IMR-90 (cell line): Measurements from ENCODE around the gene LRRC15. TPM values are rescaled to one million over a fixed set of nuclear protein-coding genes. Genes with fewer than 3 reads are reported as not detected.

Experiments used
- ATAC-seq: fragments of 200-7000 bp; cut with Tn5 transposase; 2 replicates; pipeline ENCODE4 v1.9.1; 2020; ENCODE audit warnings: low read depth, mild to moderate bottlenecking, moderate library complexity
- BruUV-seq: library from RNA; stranded (reverse); fragments of 400-500 nt; replicated peaks from 2 replicates; lab custom pipeline; 2021; lab: Mats Ljungman, UMichigan
- CTCF ChIA-PET: fragments of 300-600 bp; formaldehyde crosslinking; extraction: SDS; loops from one replicate; lab custom pipeline; 2021; ENCODE audit warnings: antibody characterized with exemption; lab: Yijun Ruan, JAX
- POLR2A ChIA-PET: fragments of 300-600 bp; sonication (Branson Sonifier 250); formaldehyde crosslinking; loops from one replicate; lab custom pipeline; 2022; ENCODE audit warnings: antibody characterized with exemption; ENCODE audit not compliant: unreplicated experiment; lab: Charles Lee
- DNase-seq: peaks from one replicate; pipeline ENCODE4 v3.0.0; 2013
- H2AFZ ChIP-seq: replicated peaks from 2 replicates; pipeline ENCODE3; 2013; ENCODE audit warnings: low read length, mild to moderate bottlenecking; ENCODE audit not compliant: poor library complexity
- H2AK5ac ChIP-seq: 2 replicates; pipeline ENCODE4 v1.6.1; 2013; ENCODE audit warnings: low read depth, low read length, inconsistent platforms
- H2AK9ac ChIP-seq: replicated peaks from 2 replicates; pipeline ENCODE3; 2013; ENCODE audit warnings: mild to moderate bottlenecking, low read depth, low read length, moderate library complexity; ENCODE audit not compliant: poor library complexity
- H2BK120ac ChIP-seq: 2 replicates; pipeline ENCODE4 v1.6.1; 2013; ENCODE audit warnings: low read depth, low read length, inconsistent platforms
- H2BK15ac ChIP-seq: 3 replicates; pipeline ENCODE4 v1.6.1; 2013; ENCODE audit warnings: low read depth, low read length, inconsistent platforms
- H2BK20ac ChIP-seq: 2 replicates; pipeline ENCODE4 v1.6.1; 2013; ENCODE audit warnings: low read depth, mild to moderate bottlenecking, inconsistent platforms, low read length, moderate library complexity
- H2BK5ac ChIP-seq: 2 replicates; pipeline ENCODE4 v1.6.1; 2013; ENCODE audit warnings: mild to moderate bottlenecking, low read depth, low read length, inconsistent platforms; ENCODE audit not compliant: poor library complexity, severe bottlenecking
- H3K14ac ChIP-seq: replicated peaks from 2 replicates; pipeline ENCODE4 v1.6.1; 2013; ENCODE audit warnings: low read depth, low read length, inconsistent platforms
- H3K18ac ChIP-seq: 2 replicates; pipeline ENCODE4 v1.6.1; 2013; ENCODE audit warnings: low read depth, low read length, control low read depth
- H3K23ac ChIP-seq: 2 replicates; pipeline ENCODE4 v1.6.1; 2013; ENCODE audit warnings: low read depth, low read length, inconsistent platforms
- H3K27ac ChIP-seq: 2 replicates; pipeline ENCODE4 v1.5.1; 2013; ENCODE audit warnings: mild to moderate bottlenecking, control low read depth, low read length; ENCODE audit not compliant: insufficient read depth
- H3K27me3 ChIP-seq: 2 replicates; pipeline ENCODE4 v1.6.1; 2013; ENCODE audit warnings: low read length; ENCODE audit not compliant: control insufficient read depth, insufficient read depth
- H3K36me3 ChIP-seq: 2 replicates; pipeline ENCODE4 v1.6.1; 2013; ENCODE audit warnings: low read length, mixed read lengths; ENCODE audit not compliant: control insufficient read depth, insufficient read depth
- H3K4ac ChIP-seq: 2 replicates; pipeline ENCODE4 v1.6.1; 2013; ENCODE audit warnings: low read depth, low read length, inconsistent platforms
- H3K4me1 ChIP-seq: 2 replicates; pipeline ENCODE4 v1.6.1; 2013; ENCODE audit warnings: low read length, mixed read lengths; ENCODE audit not compliant: control insufficient read depth, insufficient read depth
- H3K4me2 ChIP-seq: 2 replicates; pipeline ENCODE4 v1.6.1; 2013; ENCODE audit warnings: low read depth, mild to moderate bottlenecking, control low read depth, low read length, moderate library complexity
- H3K4me3 ChIP-seq: 2 replicates; pipeline ENCODE4 v1.5.1; 2013; ENCODE audit warnings: low read depth, mild to moderate bottlenecking, control low read depth, low read length, moderate library complexity; ENCODE audit not compliant: insufficient read depth
- H3K56ac ChIP-seq: 2 replicates; pipeline ENCODE4 v1.6.1; 2013; ENCODE audit warnings: low read length, inconsistent platforms; ENCODE audit not compliant: insufficient read depth; ENCODE audit errors: extremely low read depth
- H3K79me1 ChIP-seq, 2 experiments: 2 replicates each; pipeline ENCODE4 v1.6.1; 2013; ENCODE audit warnings: low read length in 2 of 2, inconsistent platforms in 1 of 2, low read depth in 1 of 2
- H3K9ac ChIP-seq: 2 replicates; pipeline ENCODE4 v1.6.1; 2013; ENCODE audit warnings: low read depth, low read length, control low read depth
- H3K9me1 ChIP-seq: 2 replicates; pipeline ENCODE4 v1.6.1; 2013; ENCODE audit warnings: low read length, inconsistent platforms; ENCODE audit not compliant: insufficient read depth
- H3K9me3 ChIP-seq: 2 replicates; pipeline ENCODE4 v1.6.1; 2013; ENCODE audit warnings: low read length; ENCODE audit not compliant: control insufficient read depth, insufficient read depth
- H4K20me1 ChIP-seq: 2 replicates; pipeline ENCODE4 v1.6.1; 2013; ENCODE audit warnings: low read length, inconsistent platforms; ENCODE audit not compliant: insufficient read depth
- H4K5ac ChIP-seq: 2 replicates; pipeline ENCODE4 v1.6.1; 2013; ENCODE audit warnings: mild to moderate bottlenecking, low read depth, low read length, control low read depth
- H4K8ac ChIP-seq, 2 experiments: 2 replicates each; pipeline ENCODE4 v1.6.1; 2013; ENCODE audit warnings: low read depth in 2 of 2, low read length in 2 of 2, control low read depth in 1 of 2, inconsistent platforms in 1 of 2
- H4K91ac ChIP-seq: 2 replicates; pipeline ENCODE4 v1.6.1; 2013; ENCODE audit warnings: low read depth, low read length, inconsistent platforms; ENCODE audit not compliant: insufficient read depth
- CEBPB ChIP-seq: IDR thresholded peaks from 2 replicates; pipeline ENCODE4 v1.6.1; 2012; ENCODE audit warnings: low read depth, low read length, improper control_type of control experiment
- FOS ChIP-seq: fragments of 150-350 bp; IDR thresholded peaks from 2 replicates; pipeline ENCODE4 v1.6.1; 2016; ENCODE audit warnings: low read depth, low read length
- RFX5 ChIP-seq: IDR thresholded peaks from 2 replicates; pipeline ENCODE4 v1.8.0; 2012; ENCODE audit warnings: low read depth, mild to moderate bottlenecking, low read length, moderate library complexity
- USF2 ChIP-seq: fragments of 150-350 bp; IDR thresholded peaks from 2 replicates; pipeline ENCODE4 v1.6.1; 2017; ENCODE audit warnings: mild to moderate bottlenecking, antibody characterized with exemption, low read length, low read depth
- WGBS, 2 experiments: methylation state at CpG; one replicate each; pipeline versions ENCODE4 v1.1.5 to v1.1.7; 2013; ENCODE audit warnings: missing lambda C conversion rate in 2 of 2; ENCODE audit not compliant: insufficient read length in 1 of 2; ENCODE audit errors: extremely low coverage in 2 of 2; 5-methylcytosine and 5-hydroxymethylcytosine counted together
- dilution Hi-C: fragments of 300-500 bp; cut with HindIII; formaldehyde crosslinking; loops from one replicate; pipeline ENCODE4 v1.14.3; 2018; ENCODE audit warnings: low sequenced_read_pairs; ENCODE audit not compliant: unreplicated experiment
- in situ Hi-C: fragments of 300-500 bp; cut with MboI; formaldehyde crosslinking; loops from 3 replicates; pipeline ENCODE4 v1.14.3; 2019; ENCODE audit warnings: low sequenced_read_pairs, inconsistent platforms, mixed read lengths
- intact Hi-C: fragments of 100-400 bp; cut with micrococcal nuclease; formaldehyde crosslinking; loops from 2 replicates; pipeline ENCODE4 v1.10.0; 2022
- polyA plus RNA-seq, 3 experiments: library from polyadenylated mRNA; depleted of rRNA; stranded (reverse); fragments of >200 nt; gene quantifications; 2 replicates each; pipeline ENCODE4 v1.2.3, GENCODE V29; 2012; ENCODE audit warnings: low replicate concordance in 1 of 3
- total RNA-seq: library from RNA; depleted of rRNA; stranded (reverse); fragments of >200 nt; gene quantifications from 2 replicates; pipeline ENCODE4 v1.2.3, GENCODE V29; 2012

Gene LRRC15
- total and polyA plus RNA-seq, 2 of the 4 experiments (the other 2 are of a cell fraction): 2.5 to 9.0 TPM

GRCh38 chr3:194321693-194322640 lies 47.6 kb downstream of the LRRC15 start:
- H4K20me1 ChIP-seq: no peaks in the 10 kb centered on the region; the same call in 1 of the 2 replicates
- peaks cover 20% of the 10 kb centered on the region for H3K9me1 ChIP-seq
- peak overlapping the region; percentile 20; the same call in 1 of the 2 replicates for H3K4ac ChIP-seq
- no peak overlapping the region for H4K91ac ChIP-seq
- no peak overlapping the region for H2BK15ac ChIP-seq
- H2AFZ ChIP-seq: peak overlapping the region; percentile 14
- ChIA-PET CTCF (no interaction called here), POLR2A (no interaction called here)
- ATAC-seq (no peak), DNase-seq (no peak)
- dilution Hi-C loops (no loop called here), in situ Hi-C loops (no loop called here), intact Hi-C loops (no loop called here)
- no peak overlapping the region for H4K5ac ChIP-seq
- H3K4me2 ChIP-seq: no peak overlapping the region
- H3K4me1 ChIP-seq: peaks cover 7% of the 10 kb centered on the region
- peaks cover 14% of the 10 kb centered on the region for H3K27me3 ChIP-seq
- no peak overlapping the region for H3K4me3 ChIP-seq
- peaks cover 12% of the 10 kb centered on the region for H3K9me3 ChIP-seq
- TF ChIP-seq CEBPB (no peak), FOS (no peak), USF2 (no peak), RFX5 (no peak)
- no peak overlapping the region for H3K9ac ChIP-seq
- no peak overlapping the region for H3K23ac ChIP-seq
- H4K8ac ChIP-seq: no peak overlapping the region
- H3K18ac ChIP-seq: no peak overlapping the region
- no peak overlapping the region for H3K56ac ChIP-seq
- no peaks in the 10 kb centered on the region for H3K36me3 ChIP-seq
- no TSS peak for BruUV-seq
- 71% methylated on average over 9 of the region's 26 CpGs; no CpG with 5 or more reads in 1 of the 2 experiments for WGBS, 2 experiments
- no peak overlapping the region for H2AK5ac ChIP-seq
- H3K27ac ChIP-seq: no peak overlapping the region
- no peak overlapping the region for H2BK120ac ChIP-seq
- no peak overlapping the region for H2AK9ac ChIP-seq
- no peak overlapping the region for H2BK5ac ChIP-seq
- H3K79me1 ChIP-seq: peaks cover 0 to 3% of the 10 kb centered on the region in 2 experiments; a peak in 1 of 4 replicates
- H2BK20ac ChIP-seq: no peak overlapping the region
- no peak overlapping the region for H3K14ac ChIP-seq
